GM19025 (cell line): Measurements from ENCODE around the gene LRRC4C.
"Not testable (repeated sequence)": the region's sequence is repeated elsewhere in the genome, so short reads cannot be mapped to it uniquely, and the experiment has no call there.

Experiments
- ATAC-seq: cut with Tn5 transposase; IDR thresholded peaks from one replicate; pipeline ENCODE4 v1.9.1; 2021; ENCODE audit warnings: mild to moderate bottlenecking, low read depth, moderate library complexity; ENCODE audit not compliant: unreplicated experiment

Gene LRRC4C

GRCh38 chr11:41051919-41052635, 407.4 kb downstream of the LRRC4C start:
- no peak for ATAC-seq

DNA sequence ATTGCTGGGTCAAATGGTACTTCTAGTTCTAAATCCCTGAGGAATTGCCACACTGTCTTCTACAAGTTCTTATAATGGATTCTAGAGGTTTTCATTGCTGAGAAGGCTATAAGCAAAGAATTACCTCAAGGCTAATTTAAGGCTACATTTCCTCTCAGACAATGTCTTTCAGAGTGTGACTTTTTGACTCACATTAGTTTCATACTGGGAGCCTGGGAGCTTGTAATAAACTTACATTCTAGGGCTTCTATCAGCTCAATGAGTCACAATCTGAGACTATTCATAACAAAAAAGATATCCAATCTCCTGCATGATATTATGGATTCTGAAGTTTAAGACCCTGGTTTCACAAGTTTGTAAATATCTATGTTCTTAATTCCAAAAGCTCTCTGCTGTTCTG, 408.7 kb downstream of the LRRC4C start:
- no peak for ATAC-seq

DNA sequence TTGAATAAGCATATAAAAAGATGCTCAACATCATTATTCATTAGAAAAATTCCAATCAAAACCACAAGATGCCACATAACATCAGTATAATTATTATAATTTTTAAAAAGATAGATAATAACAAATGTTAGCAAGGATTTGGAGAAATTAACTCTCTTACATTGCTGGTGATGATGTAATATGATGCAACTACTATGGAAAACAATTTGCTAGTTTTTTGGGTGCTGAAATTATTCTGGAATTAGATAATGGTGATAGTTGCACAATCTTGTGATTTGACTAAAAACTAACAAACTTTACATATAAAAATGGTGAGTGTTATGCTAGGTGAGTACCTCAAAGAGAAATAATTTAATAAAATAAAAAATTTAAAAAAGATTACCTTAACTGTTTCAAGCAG, 412.2 kb downstream of the LRRC4C start:
- ATAC-seq, result no peak

GRCh38 chr11:41045266-41045665, 414.2 kb downstream of the LRRC4C start:
- ATAC-seq, result no peak

DNA sequence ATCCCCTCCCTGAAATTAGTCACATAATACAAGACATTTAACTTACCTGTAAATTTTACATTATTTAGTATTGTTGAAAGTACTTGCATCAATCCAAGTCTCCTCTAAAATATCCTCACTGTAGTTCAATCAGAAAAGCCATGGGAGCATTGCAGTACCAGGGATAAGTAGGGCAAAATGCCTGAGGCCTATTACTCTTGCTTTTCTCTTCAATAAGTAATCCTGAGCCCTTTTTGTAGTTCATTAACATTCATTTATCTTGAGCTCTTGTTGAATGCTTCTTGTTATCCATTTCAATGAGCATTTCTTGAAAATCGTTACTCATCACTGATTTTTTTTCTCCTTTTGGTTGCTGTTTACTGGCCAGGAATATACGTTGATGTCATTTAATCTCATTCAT, 414.7 kb downstream of the LRRC4C start:
- no peak for ATAC-seq

DNA sequence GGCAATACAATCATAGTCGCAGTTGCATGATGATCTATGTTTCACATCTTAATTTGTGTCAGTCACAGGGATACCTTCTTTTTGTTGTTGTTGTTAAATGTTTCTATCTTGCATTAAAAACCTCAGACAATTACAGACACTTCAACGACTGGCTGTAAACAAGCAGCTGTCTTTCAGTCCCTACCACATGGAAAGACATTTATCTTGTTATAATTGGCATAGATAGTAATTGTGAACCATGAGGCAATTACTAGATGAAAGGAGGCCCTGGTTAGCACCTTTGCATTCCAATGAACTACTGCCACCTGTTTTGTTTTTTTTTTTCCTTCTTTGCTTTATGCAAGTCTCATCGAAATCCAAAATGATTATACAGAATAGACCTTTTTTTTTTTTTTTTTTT, 416.8 kb downstream of the LRRC4C start:
- ATAC-seq, result no peak

DNA sequence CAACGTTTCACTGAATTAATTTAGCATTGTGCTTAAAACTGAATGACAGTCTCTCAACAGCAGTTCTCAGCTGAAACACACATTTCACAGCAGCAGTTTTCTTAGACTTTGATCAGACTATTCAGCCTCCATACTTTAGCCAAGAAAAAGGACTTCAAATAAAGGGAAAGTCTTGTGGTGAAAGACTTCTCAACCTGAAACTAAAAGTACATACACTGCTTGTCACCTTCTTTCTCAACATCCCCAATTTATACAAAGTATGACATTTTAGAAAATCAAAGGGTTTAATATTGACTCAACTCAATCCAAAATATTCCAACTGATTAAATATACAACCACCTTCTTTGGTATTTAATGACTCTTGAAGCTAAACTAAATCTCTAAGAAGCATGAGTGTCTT, 419.0 kb downstream of the LRRC4C start:
- ATAC-seq, result no peak

- no peak for ATAC-seq
Observed at GRCh38 chr11:41039592-41039991, 419.9 kb downstream of the LRRC4C start.

- no peak for ATAC-seq
Observed at GRCh38 chr11:41031551-41032060, 427.8 kb downstream of the LRRC4C start.

DNA sequence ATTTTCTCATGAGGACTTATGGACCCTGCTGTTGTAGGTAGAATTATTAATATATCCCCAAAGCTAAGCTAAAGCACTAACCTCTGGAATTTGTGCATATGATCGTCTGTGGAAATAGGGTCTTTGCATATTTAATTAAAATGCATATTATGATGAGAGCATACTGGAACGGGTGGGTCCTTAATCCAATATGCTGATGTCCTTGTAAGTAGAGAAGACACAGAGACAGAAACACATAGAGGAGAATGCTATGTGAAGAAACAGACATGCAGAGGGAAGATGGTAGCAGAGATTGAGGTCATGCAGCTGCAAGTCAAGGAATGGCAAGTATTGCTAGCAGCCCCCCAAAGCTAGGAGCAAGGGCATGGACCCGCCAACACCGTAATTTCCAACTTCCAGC, 439.2 kb downstream of the LRRC4C start:
- ATAC-seq, result no peak

DNA sequence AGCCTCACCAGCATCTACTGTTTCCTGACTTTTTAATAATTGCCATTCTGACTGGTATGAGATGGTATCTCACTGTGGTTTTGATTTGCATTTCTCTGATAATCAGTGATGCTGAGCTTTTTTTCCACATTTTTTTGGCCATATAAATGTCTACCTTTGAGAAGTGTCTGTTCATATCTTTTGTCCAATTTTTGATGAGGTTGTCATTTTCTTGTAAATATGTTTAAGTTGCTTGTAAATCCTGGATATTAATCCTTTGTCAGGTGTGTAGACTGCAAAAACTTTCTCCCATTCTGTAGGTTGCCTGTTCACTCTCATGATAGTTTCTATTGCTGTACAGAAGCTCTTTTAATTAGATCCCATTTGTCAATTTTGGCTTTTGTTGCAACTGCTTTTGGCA, 439.8 kb downstream of the LRRC4C start:
- ATAC-seq, result not testable (repeated sequence)

DNA sequence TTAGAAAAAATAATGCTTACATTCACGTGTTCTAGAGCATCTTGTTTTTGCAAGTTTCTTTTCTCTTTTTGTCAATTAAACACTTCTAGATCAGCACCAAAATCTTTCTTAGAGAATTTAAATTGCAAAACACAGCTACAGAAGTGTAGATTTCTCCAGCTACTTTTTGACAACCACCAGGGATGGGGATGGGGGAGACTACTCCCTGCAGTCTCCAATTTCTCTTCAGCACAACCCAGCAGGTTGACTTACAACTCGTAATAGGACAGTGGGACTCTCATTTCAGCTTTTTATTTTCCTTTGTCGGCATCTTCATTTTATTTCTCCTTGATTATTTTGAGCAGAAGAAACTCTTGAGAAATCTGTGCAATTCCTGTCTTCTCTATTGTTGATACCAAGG, 441.2 kb downstream of the LRRC4C start:
- no peak for ATAC-seq

DNA sequence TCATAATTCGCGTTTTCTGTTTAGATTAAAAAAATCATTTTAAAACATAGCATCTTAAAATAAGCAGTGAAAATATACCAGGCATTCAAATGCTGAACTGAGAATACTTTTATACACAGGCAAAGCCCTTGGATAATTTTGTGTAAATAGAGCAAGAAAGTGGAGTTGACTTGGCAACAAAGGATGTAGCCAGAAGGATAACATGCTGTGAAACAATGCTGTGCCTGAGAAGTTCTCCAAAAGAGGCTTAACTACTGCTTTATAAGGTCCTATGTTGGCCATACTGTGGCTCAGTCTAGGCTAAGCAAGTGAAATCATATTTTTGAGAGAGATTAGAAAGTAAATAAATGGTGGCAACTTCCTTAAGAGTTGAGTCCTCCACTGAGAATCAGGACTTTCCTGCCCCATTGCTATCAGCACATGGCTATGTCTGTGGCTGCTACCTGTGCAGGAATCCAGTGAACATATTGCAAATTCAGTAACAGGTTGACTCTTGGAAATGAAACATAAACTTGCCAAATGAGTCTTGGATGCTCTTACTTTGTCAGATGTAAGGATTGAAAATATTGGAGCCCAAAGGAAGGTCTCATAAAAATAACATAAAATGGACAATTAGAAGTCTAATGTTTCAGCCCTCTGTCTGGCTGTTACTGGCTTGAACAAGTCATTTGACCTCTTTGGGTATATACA, 448.9 kb downstream of the LRRC4C start:
- no peak for ATAC-seq

GRCh38 chr11:41005986-41006385, 453.5 kb downstream of the LRRC4C start:
- ATAC-seq, result no peak

DNA sequence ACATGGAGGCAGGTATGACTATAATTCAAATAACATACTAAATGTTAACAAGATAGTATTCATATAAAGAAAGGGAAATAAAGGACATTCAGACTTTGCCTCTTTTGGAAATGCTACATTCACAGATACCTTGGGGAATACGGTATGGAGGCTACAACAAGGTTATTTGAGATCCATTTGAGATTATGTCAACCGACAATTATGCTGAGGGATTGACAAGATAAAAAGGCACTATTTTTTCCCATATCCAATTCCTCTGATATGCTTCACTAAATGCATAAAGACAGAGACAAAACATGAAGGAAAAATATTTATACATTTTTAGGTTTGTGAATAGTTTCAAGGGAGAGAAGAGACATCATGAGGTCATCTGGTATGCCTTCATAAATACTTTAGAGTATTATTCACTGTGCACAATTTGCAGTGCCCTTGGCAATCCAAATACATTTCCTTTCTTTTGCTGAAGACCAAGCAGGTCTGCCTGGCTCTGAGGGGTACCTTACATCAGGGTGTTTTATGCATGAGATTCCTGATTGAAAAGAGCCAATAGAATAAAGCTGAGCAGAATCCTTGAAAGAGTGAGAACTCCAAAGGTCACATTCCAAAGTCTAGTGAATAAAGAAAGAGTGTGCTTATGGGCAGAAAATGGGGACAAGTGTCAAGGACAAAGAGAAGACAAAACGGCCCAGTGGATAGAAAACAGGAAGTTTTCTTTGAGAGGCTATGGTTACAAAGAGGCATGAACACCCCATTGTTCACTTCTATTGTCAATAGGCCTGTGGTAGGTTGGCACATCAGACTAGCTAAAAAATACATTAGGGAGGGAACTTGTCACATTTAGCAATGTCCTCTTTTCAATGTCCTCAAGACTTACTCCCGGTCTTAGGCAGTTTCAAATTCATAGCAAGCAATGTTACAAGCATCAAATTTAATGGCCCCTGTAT, 455.8 kb downstream of the LRRC4C start:
- ATAC-seq, result no peak

DNA sequence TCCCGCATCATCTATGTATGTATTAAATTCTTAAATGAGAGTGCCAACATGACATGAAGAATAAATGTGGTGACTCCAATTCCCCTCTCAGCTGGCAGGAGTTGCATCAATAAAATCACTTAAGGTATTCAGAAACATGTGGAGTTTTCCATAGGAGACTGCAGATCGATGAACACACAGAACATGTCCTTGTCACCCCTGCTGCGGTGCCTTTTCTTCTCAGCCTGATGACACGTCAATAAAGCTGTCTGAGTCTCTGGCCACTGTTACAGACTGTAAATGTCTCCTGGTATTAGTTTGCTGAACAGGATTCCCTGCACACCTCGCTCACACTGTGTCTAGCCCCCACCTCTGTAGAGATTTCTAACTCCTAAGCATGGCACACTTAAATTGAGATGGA, 460.5 kb downstream of the LRRC4C start:
- ATAC-seq, result no peak

DNA sequence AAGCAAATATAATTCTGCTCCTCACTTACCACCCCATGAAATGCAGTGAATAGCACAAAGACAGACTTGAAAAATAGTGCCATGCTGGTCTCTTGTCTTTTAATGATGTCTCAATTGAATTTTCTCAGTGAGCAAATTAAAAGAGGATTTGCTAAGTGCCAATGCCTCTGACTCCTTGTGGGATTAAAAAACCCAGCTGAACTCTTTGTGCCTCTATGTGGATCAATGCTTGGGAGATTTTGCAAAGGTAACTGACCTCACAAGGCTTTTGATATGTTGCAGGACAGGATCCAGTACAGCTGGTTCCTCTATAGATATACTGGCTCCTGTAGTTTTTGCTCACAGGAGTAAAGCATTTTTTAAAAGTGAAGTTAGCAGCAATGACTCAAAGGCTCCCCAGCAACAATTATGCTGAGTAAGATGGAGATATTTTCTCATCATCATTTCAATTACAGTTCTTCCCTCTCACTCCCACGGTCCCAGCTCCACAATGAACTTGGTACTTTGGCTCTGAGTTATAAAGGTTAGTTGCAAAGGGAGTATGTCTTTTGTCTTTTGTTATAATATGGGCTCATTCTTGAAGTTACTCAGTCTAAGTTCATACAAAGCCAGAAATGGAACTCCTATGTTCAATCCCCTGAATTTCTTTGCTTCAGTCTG, 471.5 kb downstream of the LRRC4C start:
- ATAC-seq, result no peak

DNA sequence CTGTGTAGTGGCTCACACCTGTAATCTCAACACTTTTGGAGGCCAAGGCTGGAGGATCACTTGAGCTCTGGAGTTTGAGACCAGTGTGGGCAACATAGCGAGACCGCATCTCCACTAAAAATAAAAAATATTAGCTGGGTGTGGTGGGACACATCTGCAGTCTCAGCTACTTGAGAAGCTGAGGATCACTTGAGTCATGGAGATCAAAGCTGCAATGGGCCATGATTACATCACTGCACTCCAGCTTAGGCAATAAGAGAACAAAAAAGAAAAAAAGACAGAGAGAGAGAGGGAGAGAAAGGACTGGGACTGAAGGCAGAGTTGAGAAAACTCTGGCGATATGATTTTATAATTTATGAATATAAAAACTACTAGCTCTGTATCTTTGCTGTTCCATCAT, 473.1 kb downstream of the LRRC4C start:
- no peak for ATAC-seq

GRCh38 chr11:40975076-40975475, 484.4 kb downstream of the LRRC4C start:
- ATAC-seq, result no peak

DNA sequence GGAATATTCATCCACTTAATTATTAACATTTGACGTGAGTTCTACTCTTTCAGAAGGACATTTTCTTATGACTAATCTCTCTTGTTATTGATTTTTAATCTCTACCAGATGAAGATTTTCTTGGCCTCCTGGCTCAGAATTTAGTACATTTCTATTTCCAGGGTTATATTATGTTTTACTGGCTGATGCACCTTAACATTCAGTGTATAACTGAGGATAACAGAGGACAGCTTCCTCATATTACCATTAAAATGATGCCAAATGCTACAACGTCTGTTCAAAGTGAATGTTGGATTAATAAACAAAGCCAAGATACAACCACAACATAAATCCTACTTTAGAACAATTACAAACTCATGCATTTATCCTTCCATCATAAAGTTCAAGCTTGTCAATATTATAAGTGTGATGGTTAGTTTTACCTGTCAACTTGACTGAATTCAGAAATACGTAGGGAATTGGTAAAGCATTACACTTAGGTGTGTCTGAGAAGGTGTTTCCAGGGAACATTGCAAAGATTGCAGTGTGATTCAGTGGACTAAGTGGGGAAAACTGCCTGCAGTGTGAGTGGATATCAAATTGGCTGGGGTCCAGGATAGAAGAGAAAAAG, 485.2 kb downstream of the LRRC4C start:
- ATAC-seq, result no peak
